ENCODE data around the gene MAP3K13.

- TF ChIP-seq CTCF (conservative IDR thresholded peaks at IDR 0.05 in 1 of 2, IDR thresholded peaks at IDR 0.05 in 1 of 2; ENCODE audit: low read depth in 1 of 2, low read length in 2 of 2) (no peak), EZH2 (IDR thresholded peaks at IDR 0.05; ENCODE audit: low read length, missing control alignments) (no peak)
These were observed 121.4 kb downstream of the MAP3K13 start for GRCh38 chr3:185484296-185484695.

Measured in fibroblast of lung (primary cell).